Calu3 (cell line): ENCODE results near the gene C6orf15. TPM values are rescaled to one million over a fixed set of nuclear protein-coding genes. Genes with fewer than 3 reads are reported as not detected.

ENCODE experiments used
- BruUV-seq: library from RNA; stranded (reverse); fragments of 400-500 nt; replicated peaks from 2 replicates; lab custom pipeline; 2021; lab: Mats Ljungman, UMichigan
- CTCF ChIA-PET: fragments of 300-600 bp; sonication (Branson Sonifier 250); formaldehyde crosslinking; loops from one replicate; lab custom pipeline; 2022; ENCODE audit warnings: antibody characterized with exemption; lab: Charles Lee
- DNase-seq: peaks from one replicate; pipeline ENCODE4 v3.0.0; 2022
- H3K27ac Mint-ChIP-seq: one replicate; pipeline ENCODE4 v1.8.0; 2022; ENCODE audit warnings: mixed read lengths; ENCODE audit not compliant: unreplicated experiment
- H3K27me3 Mint-ChIP-seq: one replicate; pipeline ENCODE4 v1.8.0; 2022; ENCODE audit warnings: mixed read lengths; ENCODE audit not compliant: unreplicated experiment
- H3K36me3 Mint-ChIP-seq: one replicate; pipeline ENCODE4 v1.8.0; 2022; ENCODE audit warnings: mild to moderate bottlenecking, moderate library complexity, mixed read lengths; ENCODE audit not compliant: insufficient read depth, unreplicated experiment
- H3K4me1 Mint-ChIP-seq: one replicate; pipeline ENCODE4 v1.8.0; 2022; ENCODE audit warnings: mild to moderate bottlenecking, low read depth, mixed read lengths; ENCODE audit not compliant: unreplicated experiment
- H3K4me3 Mint-ChIP-seq: one replicate; pipeline ENCODE4 v1.8.0; 2022; ENCODE audit warnings: mild to moderate bottlenecking, low read depth, moderate library complexity, mixed read lengths; ENCODE audit not compliant: unreplicated experiment
- H3K9me3 Mint-ChIP-seq: one replicate; pipeline ENCODE4 v1.8.0; 2022; ENCODE audit warnings: low read depth, mixed read lengths; ENCODE audit not compliant: unreplicated experiment
- intact Hi-C: fragments of 100-400 bp; cut with micrococcal nuclease; formaldehyde crosslinking; loops from one replicate; pipeline ENCODE4 v1.10.0; 2022; ENCODE audit not compliant: unreplicated experiment
- total RNA-seq: library from RNA; stranded (reverse); gene quantifications from 2 replicates; pipeline ENCODE4 v1.2.3, GENCODE V29; 2022
- TF ChIP-seq, protein P1 (sequence below): fragments of 200-600 bp; IDR thresholded peaks from one replicate; pipeline ENCODE4 v1.8.0; 2022; ENCODE audit warnings: antibody characterized with exemption; ENCODE audit not compliant: unreplicated experiment

C6orf15 gene
- total RNA-seq, 1 experiment from 2014 or later = not detected

DNA sequence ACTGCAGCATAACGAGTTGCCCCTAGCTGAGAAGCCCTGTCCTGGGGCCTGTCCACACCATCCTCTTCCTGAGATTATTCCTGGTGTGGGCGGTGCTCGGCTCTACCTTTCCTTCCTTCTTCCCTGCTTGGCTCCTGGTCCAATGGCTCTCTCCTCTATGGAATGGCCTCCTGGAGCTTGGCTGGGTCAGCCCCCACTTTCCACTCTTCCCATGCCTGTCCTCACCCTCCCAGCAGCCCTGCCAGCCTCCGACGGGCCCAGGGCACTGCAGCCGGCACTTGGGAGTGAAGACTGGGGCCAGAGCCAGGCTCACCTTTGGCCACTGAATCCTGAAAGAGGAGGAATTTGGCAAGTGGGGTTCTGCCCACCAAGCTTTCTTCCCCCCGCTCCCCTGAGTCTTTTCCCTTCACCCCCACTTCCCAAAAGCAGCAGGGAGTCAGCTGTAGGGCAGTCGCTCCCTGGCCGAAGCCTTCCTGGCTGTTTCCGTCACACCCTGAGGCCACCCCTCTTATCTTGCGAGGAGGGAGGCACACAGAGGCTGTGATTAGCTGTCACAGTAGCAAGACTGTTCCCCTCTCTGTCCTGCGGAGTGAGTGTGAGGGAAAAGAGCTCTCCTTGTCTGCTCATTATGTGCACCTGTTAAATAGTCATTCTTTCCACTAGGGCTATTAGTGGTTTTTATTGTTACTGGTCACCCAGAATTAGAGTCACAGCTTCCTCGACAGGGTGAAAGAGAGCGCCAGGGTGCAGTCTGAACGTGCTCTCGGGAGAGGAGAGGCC is 14.2 kb upstream of the C6orf15 start:
- CTCF ChIA-PET = interaction anchor here (0.7 to 3.7 kb wide), 8 partner anchors 11 to 231 kb away, joined by 3 to 20 read pairs (median 6); partner anchors contain the start of genes PSORS1C1 and TCF19
- peaks cover 59% of the 10 kb centered on the region for H3K4me1 Mint-ChIP-seq
- BruUV-seq = no TSS peak
- intact Hi-C loops = loop anchor here (5.0 kb wide), 1 partner anchor 209 kb away; no protein-coding TSS in a partner anchor
- H3K27ac Mint-ChIP-seq = peak overlapping the region; percentile 56
- no peaks in the 10 kb centered on the region for H3K27me3 Mint-ChIP-seq
- TF ChIP-seq, protein P1, sequence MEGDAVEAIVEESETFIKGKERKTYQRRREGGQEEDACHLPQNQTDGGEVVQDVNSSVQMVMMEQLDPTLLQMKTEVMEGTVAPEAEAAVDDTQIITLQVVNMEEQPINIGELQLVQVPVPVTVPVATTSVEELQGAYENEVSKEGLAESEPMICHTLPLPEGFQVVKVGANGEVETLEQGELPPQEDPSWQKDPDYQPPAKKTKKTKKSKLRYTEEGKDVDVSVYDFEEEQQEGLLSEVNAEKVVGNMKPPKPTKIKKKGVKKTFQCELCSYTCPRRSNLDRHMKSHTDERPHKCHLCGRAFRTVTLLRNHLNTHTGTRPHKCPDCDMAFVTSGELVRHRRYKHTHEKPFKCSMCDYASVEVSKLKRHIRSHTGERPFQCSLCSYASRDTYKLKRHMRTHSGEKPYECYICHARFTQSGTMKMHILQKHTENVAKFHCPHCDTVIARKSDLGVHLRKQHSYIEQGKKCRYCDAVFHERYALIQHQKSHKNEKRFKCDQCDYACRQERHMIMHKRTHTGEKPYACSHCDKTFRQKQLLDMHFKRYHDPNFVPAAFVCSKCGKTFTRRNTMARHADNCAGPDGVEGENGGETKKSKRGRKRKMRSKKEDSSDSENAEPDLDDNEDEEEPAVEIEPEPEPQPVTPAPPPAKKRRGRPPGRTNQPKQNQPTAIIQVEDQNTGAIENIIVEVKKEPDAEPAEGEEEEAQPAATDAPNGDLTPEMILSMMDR = no peak
- H3K4me3 Mint-ChIP-seq = peak overlapping the region; percentile 10
- DNase-seq = no peak
- no peaks in the 10 kb centered on the region for H3K9me3 Mint-ChIP-seq
- H3K36me3 Mint-ChIP-seq = peaks cover 41% of the 10 kb centered on the region

DNA sequence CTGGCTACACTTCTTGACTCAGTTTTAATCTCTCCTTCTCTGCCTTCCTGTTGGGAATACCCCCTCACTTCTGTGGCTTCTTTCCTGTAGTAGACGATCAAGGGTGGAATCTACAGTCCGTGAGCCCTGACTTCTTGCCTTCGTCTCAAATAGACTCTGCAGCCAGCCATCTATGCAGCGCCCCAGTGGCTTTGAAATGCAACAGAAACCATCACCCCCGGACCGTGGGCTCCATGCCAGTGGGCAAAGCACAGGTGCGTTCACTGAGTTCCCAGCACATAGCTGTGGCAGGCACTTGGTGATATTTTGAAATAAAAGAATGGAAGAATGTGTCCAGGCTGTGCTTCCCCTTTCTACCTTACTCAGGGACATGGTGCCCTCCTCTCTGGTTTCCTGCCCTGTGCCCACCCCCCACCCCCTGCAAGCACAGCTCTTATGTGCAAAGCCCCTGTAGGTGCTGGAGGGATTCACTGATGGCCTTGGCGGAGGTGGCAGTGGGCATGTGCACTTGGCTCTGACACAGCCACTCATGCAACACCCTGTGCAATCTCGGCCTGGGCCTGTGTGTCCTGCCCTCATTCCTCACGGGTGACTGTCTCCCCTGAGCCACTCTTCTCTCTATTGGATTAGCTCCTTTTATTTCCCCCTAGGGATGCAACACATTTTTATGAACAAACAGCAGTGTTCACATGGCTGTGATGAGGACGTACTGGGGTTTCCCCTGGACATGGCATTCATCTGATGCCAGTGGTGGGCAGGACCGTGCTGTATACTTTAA is 13.4 kb upstream of the C6orf15 start:
- Mint-ChIP-seq H3K27ac (peak overlapping the region; percentile 56), H3K4me1 (peaks cover 59% of the 10 kb centered on the region)
- BruUV-seq = no TSS peak

DNA sequence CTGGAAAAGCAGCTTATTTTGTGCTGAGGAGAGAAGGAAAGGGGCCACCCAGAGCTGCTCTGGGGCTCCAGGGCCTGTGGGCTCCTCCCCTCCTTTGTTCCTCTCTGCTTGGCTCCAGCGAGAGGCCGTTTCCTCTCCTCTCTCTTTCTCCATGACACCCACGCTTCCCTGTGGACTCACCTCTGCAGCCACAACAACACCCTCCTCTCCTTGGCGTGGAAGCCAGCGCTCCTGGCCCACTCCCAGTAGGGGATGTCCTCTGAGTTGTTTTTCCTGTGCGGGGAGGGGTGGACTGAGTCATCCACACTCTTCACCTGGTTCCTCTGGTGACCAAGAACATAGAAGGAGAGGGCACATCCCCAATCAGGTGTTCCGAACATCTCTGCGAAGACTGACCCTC is 12.8 kb upstream of the C6orf15 start:
- intact Hi-C loops = loop anchor here (5.0 kb wide), 1 partner anchor 208 kb away; no protein-coding TSS in a partner anchor
- Mint-ChIP-seq H3K27me3 (no peaks in the 10 kb centered on the region), H3K27ac (peak overlapping the region; percentile 56), H3K4me1 (peaks cover 59% of the 10 kb centered on the region), H3K9me3 (no peaks in the 10 kb centered on the region), H3K36me3 (peaks cover 41% of the 10 kb centered on the region), H3K4me3 (peak overlapping the region; percentile 15)
- peak; percentile 88 for DNase-seq
- CTCF ChIA-PET = interaction anchor here (0.7 to 3.7 kb wide), 9 partner anchors 10 to 241 kb away, joined by 3 to 20 read pairs (median 4); partner anchors contain the start of gene PSORS1C1
- TF ChIP-seq, protein P1 = no peak
- BruUV-seq = no TSS peak

More for the DNA sequence above, 13.4 kb upstream of the C6orf15 start:
- H3K27me3 Mint-ChIP-seq = no peaks in the 10 kb centered on the region
- H3K4me3 Mint-ChIP-seq = peak overlapping the region; percentile 15
- peak; percentile 67 for DNase-seq
- TF ChIP-seq, protein P1 = no peak
- CTCF ChIA-PET = interaction anchor here (0.6 to 3.7 kb wide), 13 partner anchors 10 to 241 kb away, joined by 3 to 20 read pairs (median 5); partner anchors contain the start of genes PSORS1C1 and TCF19
- H3K36me3 Mint-ChIP-seq = peaks cover 41% of the 10 kb centered on the region
- H3K9me3 Mint-ChIP-seq = no peaks in the 10 kb centered on the region
- intact Hi-C loops = loop anchor here (5.0 kb wide), 1 partner anchor 208 kb away; no protein-coding TSS in a partner anchor
